ENCODE measurements around the gene DNAJB1.

The DNAJB1 gene

GRCh38 chr19:14563989-14564651 lies 45.9 kb upstream of the DNAJB1 start:
- TF ChIP-seq, protein P1, sequence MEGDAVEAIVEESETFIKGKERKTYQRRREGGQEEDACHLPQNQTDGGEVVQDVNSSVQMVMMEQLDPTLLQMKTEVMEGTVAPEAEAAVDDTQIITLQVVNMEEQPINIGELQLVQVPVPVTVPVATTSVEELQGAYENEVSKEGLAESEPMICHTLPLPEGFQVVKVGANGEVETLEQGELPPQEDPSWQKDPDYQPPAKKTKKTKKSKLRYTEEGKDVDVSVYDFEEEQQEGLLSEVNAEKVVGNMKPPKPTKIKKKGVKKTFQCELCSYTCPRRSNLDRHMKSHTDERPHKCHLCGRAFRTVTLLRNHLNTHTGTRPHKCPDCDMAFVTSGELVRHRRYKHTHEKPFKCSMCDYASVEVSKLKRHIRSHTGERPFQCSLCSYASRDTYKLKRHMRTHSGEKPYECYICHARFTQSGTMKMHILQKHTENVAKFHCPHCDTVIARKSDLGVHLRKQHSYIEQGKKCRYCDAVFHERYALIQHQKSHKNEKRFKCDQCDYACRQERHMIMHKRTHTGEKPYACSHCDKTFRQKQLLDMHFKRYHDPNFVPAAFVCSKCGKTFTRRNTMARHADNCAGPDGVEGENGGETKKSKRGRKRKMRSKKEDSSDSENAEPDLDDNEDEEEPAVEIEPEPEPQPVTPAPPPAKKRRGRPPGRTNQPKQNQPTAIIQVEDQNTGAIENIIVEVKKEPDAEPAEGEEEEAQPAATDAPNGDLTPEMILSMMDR (IDR thresholded peaks at IDR 0.05; ENCODE audit: low read depth, low read length, poor library complexity, severe bottlenecking): no peak
- no peak for TF ChIP-seq EZH2phosphoT487 (IDR thresholded peaks at IDR 0.05; ENCODE audit: borderline replicate concordance, low read length)
- Histone ChIP-seq H3K4me3 (ENCODE audit: low read length) (no peak overlapping the region), H4K20me1 (ENCODE audit: control insufficient read depth, insufficient read depth, low read depth, low read length) (no peaks in the 10 kb centered on the region), H3K36me3 (ENCODE audit: control insufficient read depth, low read length) (peaks cover 28% of the 10 kb centered on the region), H3K9me2 (replicated peaks; ENCODE audit: control insufficient read depth, low read length) (no peaks in the 10 kb centered on the region), H3K27ac (ENCODE audit: low read depth, low read length) (no peak overlapping the region), H3F3A (ENCODE audit: control insufficient read depth, insufficient read depth) (no peaks in the 10 kb centered on the region), H3K79me2 (ENCODE audit: control insufficient read depth, low read length) (peaks cover 39% of the 10 kb centered on the region), H3K4me2 (ENCODE audit: low read length) (no peak overlapping the region), H3K27me3 (ENCODE audit: control insufficient read depth, low read length) (no peaks in the 10 kb centered on the region), H3K4me1 (ENCODE audit: control insufficient read depth, low read length) (peaks cover under 1% of the 10 kb centered on the region; the same call in 1 of the 2 replicates), H3K9me3 (ENCODE audit: control insufficient read depth, insufficient read depth, low read length) (no peaks in the 10 kb centered on the region)

DNA sequence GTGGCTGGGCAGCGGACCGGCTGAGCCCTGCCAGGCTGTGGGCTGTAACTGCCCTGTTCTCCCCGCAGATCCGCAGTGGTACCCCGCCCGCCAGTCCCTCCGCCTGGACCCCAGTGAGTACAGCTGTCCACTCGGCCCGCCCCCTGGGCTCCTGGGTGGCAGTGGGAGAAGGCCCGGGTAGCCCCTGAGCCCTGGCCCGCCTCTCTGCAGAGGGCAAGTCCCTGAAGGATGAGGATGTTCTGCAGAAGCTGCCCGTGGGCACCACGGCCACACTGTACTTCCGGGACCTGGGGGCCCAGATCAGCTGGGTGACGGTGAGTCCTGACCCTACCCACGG lies 45.4 kb upstream of the DNAJB1 start:
- no peaks in the 10 kb centered on the region for H3K27me3 ChIP-seq (ENCODE audit: control insufficient read depth, low read length)
- H3K4me2 ChIP-seq (ENCODE audit: low read length): no peak overlapping the region
- H3K79me2 ChIP-seq (ENCODE audit: control insufficient read depth, low read length): peaks cover 43% of the 10 kb centered on the region
- no peaks in the 10 kb centered on the region for H4K20me1 ChIP-seq (ENCODE audit: control insufficient read depth, insufficient read depth, low read depth, low read length)
- H3K4me1 ChIP-seq (ENCODE audit: control insufficient read depth, low read length): peaks cover 6% of the 10 kb centered on the region; the same call in 1 of the 2 replicates
- H3K9me3 ChIP-seq (ENCODE audit: control insufficient read depth, insufficient read depth, low read length): no peaks in the 10 kb centered on the region
- H3K36me3 ChIP-seq (ENCODE audit: control insufficient read depth, low read length): peaks cover 28% of the 10 kb centered on the region
- H3K9me2 ChIP-seq (replicated peaks; ENCODE audit: control insufficient read depth, low read length): no peaks in the 10 kb centered on the region
- no peaks in the 10 kb centered on the region for H3F3A ChIP-seq (ENCODE audit: control insufficient read depth, insufficient read depth)
- H3K27ac ChIP-seq (ENCODE audit: low read depth, low read length): no peak overlapping the region
- no peak overlapping the region for H3K4me3 ChIP-seq (ENCODE audit: low read length)
- TF ChIP-seq EZH2phosphoT487 (IDR thresholded peaks at IDR 0.05; ENCODE audit: borderline replicate concordance, low read length): no peak
- TF ChIP-seq, protein P1 (IDR thresholded peaks at IDR 0.05; ENCODE audit: low read depth, low read length, poor library complexity, severe bottlenecking): no peak

- no peaks in the 10 kb centered on the region for H4K20me1 ChIP-seq (ENCODE audit: control insufficient read depth, insufficient read depth, low read depth, low read length)
- no peak overlapping the region for H3K27ac ChIP-seq (ENCODE audit: low read depth, low read length)
- H3K27me3 ChIP-seq (ENCODE audit: control insufficient read depth, low read length): no peaks in the 10 kb centered on the region
- peaks cover 46% of the 10 kb centered on the region for H3K79me2 ChIP-seq (ENCODE audit: control insufficient read depth, low read length)
- H3K9me2 ChIP-seq (replicated peaks; ENCODE audit: control insufficient read depth, low read length): no peaks in the 10 kb centered on the region
- TF ChIP-seq, protein P1 (IDR thresholded peaks at IDR 0.05; ENCODE audit: low read depth, low read length, poor library complexity, severe bottlenecking): no peak
- no peak for TF ChIP-seq EZH2phosphoT487 (IDR thresholded peaks at IDR 0.05; ENCODE audit: borderline replicate concordance, low read length)
- H3K4me1 ChIP-seq (ENCODE audit: control insufficient read depth, low read length): peaks cover 10% of the 10 kb centered on the region; the same call in 1 of the 2 replicates
- H3F3A ChIP-seq (ENCODE audit: control insufficient read depth, insufficient read depth): no peaks in the 10 kb centered on the region
- H3K4me2 ChIP-seq (ENCODE audit: low read length): no peak overlapping the region
- no peaks in the 10 kb centered on the region for H3K9me3 ChIP-seq (ENCODE audit: control insufficient read depth, insufficient read depth, low read length)
- H3K4me3 ChIP-seq (ENCODE audit: low read length): no peak overlapping the region
- peaks cover 28% of the 10 kb centered on the region for H3K36me3 ChIP-seq (ENCODE audit: control insufficient read depth, low read length)
These were observed 44.7 kb upstream of the DNAJB1 start for GRCh38 chr19:14562660-14563589.

All from DOHH2 (cell line).